GM19467 (cell line): Measurements from ENCODE around the gene POP4.

ENCODE experiments used
- ATAC-seq: cut with Tn5 transposase; IDR thresholded peaks from one replicate; pipeline ENCODE4 v1.9.1; 2021; ENCODE audit warnings: mild to moderate bottlenecking, moderate library complexity; ENCODE audit not compliant: unreplicated experiment

POP4 gene

GRCh38 chr19:29576761-29577648 is 29.1 kb upstream of the POP4 start:
- ATAC-seq: no peak

- ATAC-seq: no peak
Measured at GRCh38 chr19:29577649-29577963, 28.5 kb upstream of the POP4 start.

GRCh38 chr19:29578349-29578748 is 27.7 kb upstream of the POP4 start:
- no peak for ATAC-seq

GRCh38 chr19:29579308-29579910 is 26.7 kb upstream of the POP4 start:
- ATAC-seq: no peak

- ATAC-seq: no peak
Measured at GRCh38 chr19:29581398-29581797, 24.7 kb upstream of the POP4 start.

GRCh38 chr19:29583196-29583999 is 22.7 kb upstream of the POP4 start:
- no peak for ATAC-seq

GRCh38 chr19:29586401-29586800 is 19.7 kb upstream of the POP4 start:
- ATAC-seq: no peak

GRCh38 chr19:29587059-29587458 is 19.0 kb upstream of the POP4 start:
- ATAC-seq: no peak

- no peak for ATAC-seq
Measured at GRCh38 chr19:29587518-29587986, 18.5 kb upstream of the POP4 start.

- ATAC-seq: no peak
Measured at GRCh38 chr19:29588095-29588494, 18.0 kb upstream of the POP4 start.

GRCh38 chr19:29590278-29590677 is 15.8 kb upstream of the POP4 start:
- no peak for ATAC-seq

GRCh38 chr19:29591670-29592069 is 14.4 kb upstream of the POP4 start:
- ATAC-seq: no peak

GRCh38 chr19:29593869-29594268 is 12.2 kb upstream of the POP4 start:
- ATAC-seq: no peak

GRCh38 chr19:29596080-29596727 is 9.9 kb upstream of the POP4 start:
- ATAC-seq: no peak

GRCh38 chr19:29596885-29597525 is 9.1 kb upstream of the POP4 start:
- no peak for ATAC-seq

- no peak for ATAC-seq
Measured at GRCh38 chr19:29598036-29598435, 8.0 kb upstream of the POP4 start.

- no peak for ATAC-seq
Measured at GRCh38 chr19:29598496-29598895, 7.6 kb upstream of the POP4 start.

GRCh38 chr19:29603308-29603707 is 2.8 kb upstream of the POP4 start:
- ATAC-seq: no peak

- peak; percentile 1 for ATAC-seq
Measured at GRCh38 chr19:29606420-29606747, 301 bp downstream of the POP4 start.

- ATAC-seq: no peak
Measured at GRCh38 chr19:29609636-29610035, 3.6 kb downstream of the POP4 start.

- ATAC-seq: no peak
Measured at GRCh38 chr19:29610213-29610573, 4.1 kb downstream of the POP4 start.
